ENCODE measurements around the gene TRPM4.
A peak's percentile ranks its signal among the peaks of the same experiment; 100 is the strongest.

TRPM4 gene

DNA sequence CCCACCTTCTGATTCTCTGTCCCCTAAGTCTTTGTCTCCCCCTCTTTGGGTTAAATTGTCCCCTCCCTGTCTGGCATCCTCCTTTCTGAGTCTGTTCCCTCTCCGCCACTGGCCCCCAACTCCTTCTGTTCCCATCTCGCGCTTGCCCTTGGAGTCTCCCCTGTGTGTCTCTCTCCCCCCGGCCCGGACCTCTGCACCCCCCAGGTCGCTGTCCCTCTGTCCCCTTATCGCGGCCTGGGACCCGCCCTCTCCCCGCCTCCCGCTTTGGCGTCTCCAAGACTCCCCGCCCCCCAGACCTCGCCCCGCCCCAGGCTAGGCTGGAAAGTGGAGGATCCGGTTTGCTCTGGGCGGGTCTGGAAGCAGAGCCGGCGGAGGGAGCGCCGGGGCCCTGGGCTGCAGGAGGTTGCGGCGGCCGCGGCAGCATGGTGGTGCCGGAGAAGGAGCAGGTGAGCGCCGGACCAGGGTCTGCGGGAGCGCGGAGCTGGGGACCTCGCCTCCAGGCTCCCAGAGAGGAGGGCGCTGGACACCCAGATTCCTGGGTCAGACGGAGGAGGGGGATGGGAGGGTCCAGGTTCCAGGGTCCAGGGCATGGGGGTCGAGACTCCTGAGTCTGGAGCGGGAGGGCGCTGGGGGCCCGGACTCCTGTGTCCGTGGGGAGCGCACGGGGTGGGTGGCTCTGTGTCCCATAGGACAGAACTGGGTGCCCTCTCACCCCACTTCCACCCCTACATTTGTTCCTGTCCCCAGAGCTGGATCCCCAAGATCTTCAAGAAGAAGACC, at the start of gene TRPM4 (continued):
- TF ChIP-seq ZBTB8A (tag by site-specific recombination; IDR thresholded peaks at IDR 0.05) = no peak
- peak; percentile 41; the same call in 1 of the 2 replicates for TF ChIP-seq ZNF423 (tag by site-specific recombination; IDR thresholded peaks at IDR 0.05)
- peak; percentile 68; the same call in 1 of the 2 replicates for TF ChIP-seq ZNF223 (tag by site-specific recombination; IDR thresholded peaks at IDR 0.05)
- no peak for TF ChIP-seq HOXA7 (CRISPR knock-in tag; IDR thresholded peaks at IDR 0.05; ENCODE audit: borderline replicate concordance)
- no peak for TF ChIP-seq BCL11B (tag by site-specific recombination; IDR thresholded peaks at IDR 0.05; ENCODE audit: low read depth)
- TF ChIP-seq ZBTB10 (tag by site-specific recombination; IDR thresholded peaks at IDR 0.05) = peak; percentile 56; the same call in 1 of the 2 replicates
- TF ChIP-seq ZBTB1 (tag by site-specific recombination; IDR thresholded peaks at IDR 0.05) = no peak
- no peak; the same call in 1 of the 2 replicates for TF ChIP-seq ZBTB7A (tag by site-specific recombination; IDR thresholded peaks at IDR 0.05; ENCODE audit: low read depth)
- TF ChIP-seq ZBTB49 (tag by site-specific recombination; IDR thresholded peaks at IDR 0.05; ENCODE audit: low read depth) = no peak
- TF ChIP-seq KLF1 (tag by site-specific recombination; IDR thresholded peaks at IDR 0.05) = peak; percentile 74
- no peak for TF ChIP-seq ZNF391 (tag by site-specific recombination; IDR thresholded peaks at IDR 0.05; ENCODE audit: borderline replicate concordance, low read depth)
- 0 out of 2 replicates have a peak, but pooled peaks have one; percentile 52 for TF ChIP-seq ZNF2 (tag by site-specific recombination; IDR thresholded peaks at IDR 0.05)
- TF ChIP-seq ZXDB (tag by site-specific recombination; IDR thresholded peaks at IDR 0.05) = 0 out of 2 replicates have a peak, but pooled peaks have one; percentile 58
- TF ChIP-seq ZBTB11 (tag by site-specific recombination; conservative IDR thresholded peaks at IDR 0.05; ENCODE audit: low read depth) = peak; percentile 39; the same call in 1 of the 2 replicates
- no peak for TF ChIP-seq ZNF626 (tag by site-specific recombination; IDR thresholded peaks at IDR 0.05)
- no peak for TF ChIP-seq PRDM4 (tag by site-specific recombination; IDR thresholded peaks at IDR 0.05)
- TF ChIP-seq, protein P1, sequence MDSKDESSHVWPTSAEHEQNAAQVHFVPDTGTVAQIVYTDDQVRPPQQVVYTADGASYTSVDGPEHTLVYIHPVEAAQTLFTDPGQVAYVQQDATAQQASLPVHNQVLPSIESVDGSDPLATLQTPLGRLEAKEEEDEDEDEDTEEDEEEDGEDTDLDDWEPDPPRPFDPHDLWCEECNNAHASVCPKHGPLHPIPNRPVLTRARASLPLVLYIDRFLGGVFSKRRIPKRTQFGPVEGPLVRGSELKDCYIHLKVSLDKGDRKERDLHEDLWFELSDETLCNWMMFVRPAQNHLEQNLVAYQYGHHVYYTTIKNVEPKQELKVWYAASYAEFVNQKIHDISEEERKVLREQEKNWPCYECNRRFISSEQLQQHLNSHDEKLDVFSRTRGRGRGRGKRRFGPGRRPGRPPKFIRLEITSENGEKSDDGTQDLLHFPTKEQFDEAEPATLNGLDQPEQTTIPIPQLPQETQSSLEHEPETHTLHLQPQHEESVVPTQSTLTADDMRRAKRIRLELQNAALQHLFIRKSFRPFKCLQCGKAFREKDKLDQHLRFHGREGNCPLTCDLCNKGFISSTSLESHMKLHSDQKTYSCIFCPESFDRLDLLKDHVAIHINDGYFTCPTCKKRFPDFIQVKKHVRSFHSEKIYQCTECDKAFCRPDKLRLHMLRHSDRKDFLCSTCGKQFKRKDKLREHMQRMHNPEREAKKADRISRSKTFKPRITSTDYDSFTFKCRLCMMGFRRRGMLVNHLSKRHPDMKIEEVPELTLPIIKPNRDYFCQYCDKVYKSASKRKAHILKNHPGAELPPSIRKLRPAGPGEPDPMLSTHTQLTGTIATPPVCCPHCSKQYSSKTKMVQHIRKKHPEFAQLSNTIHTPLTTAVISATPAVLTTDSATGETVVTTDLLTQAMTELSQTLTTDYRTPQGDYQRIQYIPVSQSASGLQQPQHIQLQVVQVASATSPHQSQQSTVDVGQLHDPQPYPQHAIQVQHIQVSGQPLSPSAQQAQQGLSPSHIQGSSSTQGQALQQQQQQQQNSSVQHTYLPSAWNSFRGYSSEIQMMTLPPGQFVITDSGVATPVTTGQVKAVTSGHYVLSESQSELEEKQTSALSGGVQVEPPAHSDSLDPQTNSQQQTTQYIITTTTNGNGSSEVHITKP (tag by site-specific recombination; IDR thresholded peaks at IDR 0.05) = peak; percentile 43; the same call in 1 of the 2 replicates
- 0 out of 2 replicates have a peak, but pooled peaks have one; percentile 30 for TF ChIP-seq OVOL3 (tag by site-specific recombination; IDR thresholded peaks at IDR 0.05)
- peak; percentile 69 for TF ChIP-seq SP7 (tag by site-specific recombination; IDR thresholded peaks at IDR 0.05)
- 0 out of 2 replicates have a peak, but pooled peaks have one; percentile 54 for TF ChIP-seq KLF8 (tag by site-specific recombination; IDR thresholded peaks at IDR 0.05)
- TF ChIP-seq, protein P2, sequence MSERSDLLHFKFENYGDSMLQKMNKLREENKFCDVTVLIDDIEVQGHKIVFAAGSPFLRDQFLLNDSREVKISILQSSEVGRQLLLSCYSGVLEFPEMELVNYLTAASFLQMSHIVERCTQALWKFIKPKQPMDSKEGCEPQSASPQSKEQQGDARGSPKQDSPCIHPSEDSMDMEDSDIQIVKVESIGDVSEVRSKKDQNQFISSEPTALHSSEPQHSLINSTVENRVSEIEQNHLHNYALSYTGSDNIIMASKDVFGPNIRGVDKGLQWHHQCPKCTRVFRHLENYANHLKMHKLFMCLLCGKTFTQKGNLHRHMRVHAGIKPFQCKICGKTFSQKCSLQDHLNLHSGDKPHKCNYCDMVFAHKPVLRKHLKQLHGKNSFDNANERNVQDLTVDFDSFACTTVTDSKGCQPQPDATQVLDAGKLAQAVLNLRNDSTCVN (tag by site-specific recombination; optimal IDR thresholded peaks at IDR 0.05) = peak; percentile 55

All from HEK293 (cell line).